HepG2 (cell line): ENCODE measurements around the gene UBE2O. TPM values are rescaled to one million over a fixed set of nuclear protein-coding genes. Genes with fewer than 3 reads are reported as not detected.

ENCODE experiments used
- ATM ChIP-seq: fragments of 450-650 bp; IDR thresholded peaks from 2 replicates; pipeline ENCODE4 v1.7.1; 2017; ENCODE audit warnings: mild to moderate bottlenecking, borderline replicate concordance
- CBFB ChIP-seq: sonication (generic); formaldehyde crosslinking; IDR thresholded peaks from 2 replicates; pipeline ENCODE4 v1.4.0; 2020; ENCODE audit warnings: missing genetic modification reagents
- FOXK2 ChIP-seq: fragments of 450-650 bp; IDR thresholded peaks from 2 replicates; pipeline ENCODE4 v1.6.1; 2016
- GATAD2A ChIP-seq: IDR thresholded peaks from 2 replicates; pipeline ENCODE4 v1.6.1; 2016
- HMGA1 ChIP-seq: sonication (generic); formaldehyde crosslinking; conservative IDR thresholded peaks from 2 replicates; pipeline ENCODE4 v1.4.0; 2020; ENCODE audit warnings: missing genetic modification reagents
- HNF4A ChIP-seq: sonication (generic); formaldehyde crosslinking; IDR thresholded peaks from 2 replicates; pipeline ENCODE4 v1.4.0; 2020; ENCODE audit warnings: missing genetic modification reagents
- HNRNPLL ChIP-seq: fragments of 200-400 bp; formaldehyde crosslinking; IDR thresholded peaks from 2 replicates; pipeline ENCODE4 v1.6.1; 2017; ENCODE audit warnings: mild to moderate bottlenecking, low read depth, low read length; ENCODE audit not compliant: poor library complexity, severe bottlenecking
- JDP2 ChIP-seq: sonication (generic); formaldehyde crosslinking; IDR thresholded peaks from 2 replicates; pipeline ENCODE4 v1.8.1; 2022; ENCODE audit warnings: missing genetic modification reagents, borderline replicate concordance
- KLF16 ChIP-seq, 2 experiments: sonication (generic) in 1 of 2; formaldehyde crosslinking in 1 of 2; IDR thresholded peaks; 2 replicates each; pipeline versions ENCODE4 v1.6.1 to v1.8.0; 2016 to 2023; ENCODE audit warnings: missing genetic modification reagents in 2 of 2, missing compliant biosample characterization in 1 of 2
- KMT2B ChIP-seq: IDR thresholded peaks from 2 replicates; pipeline ENCODE4 v1.6.1; 2016; ENCODE audit warnings: missing genetic modification reagents, missing compliant biosample characterization
- NCOR1 ChIP-seq: fragments of 200-600 bp; sonication (generic); IDR thresholded peaks from 2 replicates; pipeline ENCODE4 v1.7.0; 2017; ENCODE audit warnings: antibody characterized with exemption, low read length, borderline replicate concordance
- SCMH1 ChIP-seq: sonication (generic); formaldehyde crosslinking; IDR thresholded peaks from 2 replicates; pipeline ENCODE4 v1.9.0; 2021; ENCODE audit warnings: missing genetic modification reagents, mild to moderate bottlenecking, borderline replicate concordance
- STAT6 ChIP-seq: sonication (generic); formaldehyde crosslinking; IDR thresholded peaks from 2 replicates; pipeline ENCODE4 v1.4.0; 2020; ENCODE audit warnings: missing genetic modification reagents, mild to moderate bottlenecking, borderline replicate concordance
- U2AF1 ChIP-seq: fragments of 200-400 bp; formaldehyde crosslinking; optimal IDR thresholded peaks from 2 replicates; pipeline ENCODE3; 2017; ENCODE audit warnings: mild to moderate bottlenecking, low read depth, low read length
- ZBTB25 ChIP-seq: IDR thresholded peaks from 2 replicates; pipeline ENCODE4 v1.6.1; 2018; ENCODE audit warnings: missing genetic modification reagents
- ZNF616 ChIP-seq: sonication (generic); formaldehyde crosslinking; IDR thresholded peaks from 2 replicates; pipeline ENCODE4 v1.5.0; 2020; ENCODE audit warnings: low read depth, mild to moderate bottlenecking, missing genetic modification reagents
- ZNF687 ChIP-seq: sonication (generic); formaldehyde crosslinking; IDR thresholded peaks from 2 replicates; pipeline ENCODE4 v1.5.1; 2020; ENCODE audit warnings: mild to moderate bottlenecking, missing genetic modification reagents, moderate library complexity
- ZNF710 ChIP-seq: sonication (generic); formaldehyde crosslinking; IDR thresholded peaks from 2 replicates; pipeline ENCODE4 v1.5.0; 2020; ENCODE audit warnings: mild to moderate bottlenecking, missing genetic modification reagents, borderline replicate concordance
- ZNF839 ChIP-seq: sonication (generic); formaldehyde crosslinking; IDR thresholded peaks from 2 replicates; pipeline ENCODE4 v1.4.0; 2020; ENCODE audit warnings: missing genetic modification reagents, mild to moderate bottlenecking, borderline replicate concordance
- polyA plus RNA-seq, 8 experiments: library from polyadenylated mRNA; depleted of rRNA in 3 of 8; stranded (reverse) in 7 of 8; unstranded in 1 of 8; fragments of >200 nt; fragmentation: Illumina TruSeq in 4 of 8; extraction: Trizol in 4 of 8; gene quantifications; 2 replicates each; pipeline versions ENCODE4 v1.2.1 to v1.2.3, GENCODE V29; 2011 to 2016; ENCODE audit warnings: low read depth in 4 of 8, missing spikeins in 1 of 8, mixed read lengths in 1 of 8; ENCODE audit not compliant: insufficient read depth in 1 of 8
- total RNA-seq, 5 experiments: library from RNA; depleted of rRNA; stranded (reverse); fragments of >200 nt; fragmentation: Illumina TruSeq; extraction: Trizol; gene quantifications; 2 replicates each; pipeline ENCODE4 v1.2.3, GENCODE V29; 2016; ENCODE audit warnings: low read depth in 1 of 5

The UBE2O gene
- total and polyA plus RNA-seq, 2 of the 13 experiments (the other 11 are each of a cell fraction or from before 2014, with no cell fraction given): 21.5 to 23.5 TPM

- TF ChIP-seq U2AF1 (no peak), FOXK2 (no peak), ZBTB25 (CRISPR knock-in tag) (no peak), HMGA1 (CRISPR knock-in tag) (no peak), CBFB (CRISPR knock-in tag) (no peak), STAT6 (CRISPR knock-in tag) (no peak), ZNF687 (peak; percentile 55), KLF16 (CRISPR knock-in tag; IDR thresholded peaks at IDR 0.05) (0 out of 4 replicates have a peak, but pooled peaks of 1 of the 2 experiments have one; percentile 8), NCOR1 (no peak), ZNF710 (CRISPR knock-in tag) (no peak), ATM (no peak), HNRNPLL (no peak), ZNF839 (no peak), ZNF616 (CRISPR knock-in tag) (no peak), JDP2 (CRISPR knock-in tag) (no peak), SCMH1 (CRISPR knock-in tag) (no peak), GATAD2A (CRISPR knock-in tag) (no peak), KMT2B (CRISPR knock-in tag) (no peak; the same call in 1 of the 2 replicates), HNF4A (CRISPR knock-in tag) (no peak)
Observed at GRCh38 chr17:76357597-76358158, 95.3 kb downstream of the UBE2O start (continued).
